Lower leg skin (tissue), 4 donors: ENCODE measurements around the gene NOCT. TPM values are rescaled to one million over a fixed set of nuclear protein-coding genes. Genes with fewer than 3 reads are reported as not detected.
A peak's percentile ranks its signal among the peaks of the same experiment; 100 is the strongest.

ENCODE experiments used
- DNase-seq, 2 donors: peaks; one replicate each; pipeline ENCODE4 v3.0.0-alpha.2; 2019; ENCODE audit warnings: low spot score in 2 of 2
- H3K4me3 ChIP-seq: fragments of 200-600 bp; sonication (generic); 2 replicates; pipeline ENCODE4 v1.5.1; 2017; ENCODE audit warnings: mild to moderate bottlenecking, low read depth; ENCODE audit not compliant: poor library complexity, severe bottlenecking
- POLR2A ChIP-seq, 2 donors: fragments of 450-650 bp; IDR thresholded peaks; one replicate each; pipeline ENCODE4 v1.6.1; 2016 to 2017; ENCODE audit warnings: antibody characterized with exemption in 2 of 2, mild to moderate bottlenecking in 1 of 2, moderate library complexity in 1 of 2
- WGBS, 2 donors: methylation state at CpG; one replicate each; pipeline ENCODE4 v1.1.5; 2018; 5-methylcytosine and 5-hydroxymethylcytosine counted together
- intact Hi-C: fragments of 100-400 bp; cut with DNase I; formaldehyde crosslinking; loops from one replicate; pipeline ENCODE4 v1.15.0; 2023; ENCODE audit warnings: low total_unique reads
- total RNA-seq, 4 donors: library from RNA; depleted of rRNA; stranded (reverse); fragments of >200 nt; gene quantifications; one replicate each; pipeline ENCODE4 v1.1.0, GENCODE V29; 2016
- TF ChIP-seq, protein P1 (sequence below), 3 donors: fragments of 450-650 bp; IDR thresholded peaks; one replicate each; pipeline ENCODE4 v1.5.1; 2016; ENCODE audit warnings: antibody characterized with exemption in 3 of 3, mild to moderate bottlenecking in 3 of 3, moderate library complexity in 2 of 3

NOCT gene, protein sequence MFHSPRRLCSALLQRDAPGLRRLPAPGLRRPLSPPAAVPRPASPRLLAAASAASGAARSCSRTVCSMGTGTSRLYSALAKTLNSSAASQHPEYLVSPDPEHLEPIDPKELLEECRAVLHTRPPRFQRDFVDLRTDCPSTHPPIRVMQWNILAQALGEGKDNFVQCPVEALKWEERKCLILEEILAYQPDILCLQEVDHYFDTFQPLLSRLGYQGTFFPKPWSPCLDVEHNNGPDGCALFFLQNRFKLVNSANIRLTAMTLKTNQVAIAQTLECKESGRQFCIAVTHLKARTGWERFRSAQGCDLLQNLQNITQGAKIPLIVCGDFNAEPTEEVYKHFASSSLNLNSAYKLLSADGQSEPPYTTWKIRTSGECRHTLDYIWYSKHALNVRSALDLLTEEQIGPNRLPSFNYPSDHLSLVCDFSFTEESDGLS
- 10 to 100 TPM in 1 of 4 donors, 1 to 10 TPM in 3; 4.0 to 10.5 (median 7.4) TPM for total RNA-seq

DNA sequence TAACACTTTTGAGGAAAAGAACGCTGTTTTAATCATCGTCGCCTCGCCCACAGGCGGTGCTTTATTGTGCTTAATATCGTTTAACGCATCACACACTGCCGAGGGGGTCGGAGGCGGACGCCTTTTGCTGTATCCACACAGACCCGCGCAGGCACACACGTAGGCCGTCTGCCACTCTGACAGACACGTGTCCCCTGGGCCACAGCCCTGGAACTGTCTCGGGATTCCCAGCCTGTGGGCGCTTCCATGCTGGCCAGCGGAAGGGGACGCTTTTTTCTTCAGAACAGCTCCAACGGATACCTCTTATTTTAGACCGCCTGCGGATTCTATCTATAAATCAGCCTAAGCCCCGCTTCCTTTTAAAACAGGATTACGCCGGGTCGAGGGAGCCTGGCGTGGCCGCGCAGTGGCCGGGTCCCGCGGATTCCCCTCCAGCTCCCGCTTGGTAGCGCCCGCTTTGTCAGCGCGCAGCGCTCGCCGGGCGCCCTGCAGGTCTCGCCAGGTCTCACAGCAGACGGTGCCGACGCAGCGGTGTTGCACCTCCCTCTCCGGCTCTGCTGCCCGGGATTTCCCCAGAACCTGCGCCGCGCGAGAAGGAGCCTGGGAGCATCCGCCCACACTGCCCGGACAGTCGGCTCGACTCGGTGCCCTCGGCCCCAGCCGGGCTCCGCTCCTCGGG is at the start of gene NOCT:
NOCT (plus strand) TSS at position 513 of the 679 bp plus-strand sequence. CDS start 201 bp downstream, outside the sequence.
- peak within 1 kb of the TSS; percentile 59 for H3K4me3 ChIP-seq
- intact Hi-C loops, result no loop called here
- no peak for TF ChIP-seq POLR2A (IDR thresholded peaks at IDR 0.05)
- TF ChIP-seq, protein P1, sequence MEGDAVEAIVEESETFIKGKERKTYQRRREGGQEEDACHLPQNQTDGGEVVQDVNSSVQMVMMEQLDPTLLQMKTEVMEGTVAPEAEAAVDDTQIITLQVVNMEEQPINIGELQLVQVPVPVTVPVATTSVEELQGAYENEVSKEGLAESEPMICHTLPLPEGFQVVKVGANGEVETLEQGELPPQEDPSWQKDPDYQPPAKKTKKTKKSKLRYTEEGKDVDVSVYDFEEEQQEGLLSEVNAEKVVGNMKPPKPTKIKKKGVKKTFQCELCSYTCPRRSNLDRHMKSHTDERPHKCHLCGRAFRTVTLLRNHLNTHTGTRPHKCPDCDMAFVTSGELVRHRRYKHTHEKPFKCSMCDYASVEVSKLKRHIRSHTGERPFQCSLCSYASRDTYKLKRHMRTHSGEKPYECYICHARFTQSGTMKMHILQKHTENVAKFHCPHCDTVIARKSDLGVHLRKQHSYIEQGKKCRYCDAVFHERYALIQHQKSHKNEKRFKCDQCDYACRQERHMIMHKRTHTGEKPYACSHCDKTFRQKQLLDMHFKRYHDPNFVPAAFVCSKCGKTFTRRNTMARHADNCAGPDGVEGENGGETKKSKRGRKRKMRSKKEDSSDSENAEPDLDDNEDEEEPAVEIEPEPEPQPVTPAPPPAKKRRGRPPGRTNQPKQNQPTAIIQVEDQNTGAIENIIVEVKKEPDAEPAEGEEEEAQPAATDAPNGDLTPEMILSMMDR (IDR thresholded peaks at IDR 0.05), result no peak
- DNase-seq, result peak; percentile 80 to 97
- WGBS, 2 donors, result 0% methylated on average over 36 to 57 of the region's 62 CpGs

DNA sequence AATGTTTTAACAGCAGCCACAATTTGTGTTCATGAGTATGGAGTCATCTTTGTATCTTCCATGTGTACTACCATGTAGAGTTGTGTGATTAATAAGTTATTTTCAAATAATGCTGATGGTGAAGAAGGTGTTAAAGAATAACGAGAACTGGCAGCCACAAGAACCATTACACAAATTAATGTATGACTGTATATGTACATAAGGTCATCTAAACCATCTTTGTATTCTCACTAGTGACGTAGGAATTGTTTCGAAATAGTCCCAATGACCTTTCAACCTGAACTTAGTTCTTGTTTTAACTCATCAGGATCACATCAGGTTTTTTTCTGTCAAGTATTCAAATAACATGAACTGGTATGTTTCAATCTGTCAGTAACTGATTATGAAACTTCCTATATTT is 48.3 kb upstream of the NOCT start:
- TF ChIP-seq POLR2A (IDR thresholded peaks at IDR 0.05), result no peak
- TF ChIP-seq, protein P1 (IDR thresholded peaks at IDR 0.05), result no peak
- intact Hi-C loops, result no loop called here
- WGBS, 2 donors, result 73 to 75% methylated on average over 3 of the region's 3 CpGs
- no peak for DNase-seq
- no peak overlapping the region for H3K4me3 ChIP-seq

DNA sequence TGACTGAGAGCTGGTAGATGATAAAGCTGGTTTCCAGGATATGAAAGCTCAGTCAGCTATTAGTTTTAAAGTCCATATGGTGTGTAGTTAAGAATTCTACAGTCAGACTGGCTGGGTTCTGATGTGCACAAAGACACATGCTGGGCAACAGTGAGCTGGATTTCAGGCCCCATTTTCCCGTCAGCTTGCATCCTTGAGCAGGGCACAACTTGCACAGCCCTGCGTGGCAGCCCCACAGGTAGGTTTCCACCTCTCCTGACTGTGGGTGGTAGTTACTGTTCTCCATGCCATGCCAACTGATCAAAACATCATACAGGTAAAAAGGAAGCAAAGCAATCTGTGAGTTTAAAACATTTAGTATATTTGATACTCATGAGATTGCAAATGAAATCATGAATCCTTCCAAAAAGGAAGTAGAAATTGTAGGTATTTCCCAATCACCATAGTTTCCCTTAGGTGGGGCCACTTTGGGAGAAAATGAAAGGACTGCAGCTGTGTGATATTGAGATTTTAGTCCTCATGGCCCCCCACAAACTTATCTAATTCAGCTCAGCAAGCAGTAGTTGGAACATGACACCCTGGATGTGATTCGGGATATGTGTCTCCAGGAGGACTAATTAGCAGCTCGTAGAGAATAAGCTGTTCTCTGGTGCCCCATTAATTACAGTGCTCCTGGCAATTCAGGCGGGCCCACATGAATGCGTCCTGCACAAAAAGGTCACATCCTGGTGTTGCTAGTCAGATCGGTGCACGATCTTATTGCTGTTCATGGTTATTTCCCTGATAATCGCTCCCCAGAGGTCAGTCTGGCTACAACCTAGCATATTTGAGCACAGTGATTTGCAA is 42.4 kb upstream of the NOCT start:
- intact Hi-C loops, result no loop called here
- 48 to 53% methylated on average over 9 of the region's 9 CpGs for WGBS, 2 donors
- H3K4me3 ChIP-seq, result no peak overlapping the region
- TF ChIP-seq, protein P1 (IDR thresholded peaks at IDR 0.05), result no peak
- no peak for TF ChIP-seq POLR2A (IDR thresholded peaks at IDR 0.05)
- no peak for DNase-seq

DNA sequence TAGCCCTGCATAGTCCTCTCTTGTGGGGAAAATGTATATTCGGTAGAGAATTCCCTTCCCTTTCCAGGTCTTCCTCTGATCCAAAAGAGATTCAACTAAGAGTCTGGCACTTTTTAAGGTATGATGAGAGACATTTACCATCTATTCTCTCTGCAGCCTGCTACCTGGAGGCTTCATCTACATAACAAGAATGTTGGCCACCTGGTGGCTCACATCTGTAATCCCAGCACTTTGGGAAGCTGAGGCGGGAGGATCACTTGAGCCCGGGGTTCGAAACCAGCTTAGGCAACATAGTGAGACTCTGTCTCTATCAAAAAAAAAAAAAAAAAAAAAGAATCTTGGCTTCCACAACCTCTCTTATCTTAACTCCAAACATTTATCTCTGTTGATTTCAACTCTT is 40.4 kb upstream of the NOCT start:
- no peak for DNase-seq
- no peak overlapping the region for H3K4me3 ChIP-seq
- no peak for TF ChIP-seq POLR2A (IDR thresholded peaks at IDR 0.05)
- TF ChIP-seq, protein P1 (IDR thresholded peaks at IDR 0.05), result no peak
- intact Hi-C loops, result no loop called here
- WGBS, 2 donors, result 88 to 90% methylated on average over 4 of the region's 4 CpGs

DNA sequence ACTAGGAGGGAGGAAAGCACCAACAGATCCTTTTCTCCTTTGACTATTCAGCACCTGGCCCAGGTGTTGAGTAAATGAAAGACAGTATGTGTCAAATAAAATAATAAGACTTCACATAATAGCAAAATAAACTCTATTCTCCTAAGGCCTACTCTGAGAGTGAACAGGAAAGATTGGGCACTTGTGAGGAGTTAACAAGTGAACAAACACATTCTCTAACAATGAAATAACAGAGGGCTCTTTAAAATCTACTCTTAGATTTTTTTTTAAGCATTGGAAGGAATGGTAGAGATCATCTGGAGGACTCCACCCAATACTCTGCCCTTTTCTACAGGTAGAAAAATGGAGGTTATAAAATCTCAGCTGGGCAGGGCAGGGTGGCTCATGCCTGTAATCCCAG is 39.1 kb upstream of the NOCT start:
- intact Hi-C loops, result no loop called here
- no peak for DNase-seq
- H3K4me3 ChIP-seq, result no peak overlapping the region
- no peak for TF ChIP-seq POLR2A (IDR thresholded peaks at IDR 0.05)
- TF ChIP-seq, protein P1 (IDR thresholded peaks at IDR 0.05), result no peak
